K562 (cell line): ENCODE results near the gene MKNK2. TPM values are rescaled to one million over a fixed set of nuclear protein-coding genes. Genes with fewer than 3 reads are reported as not detected.

Experiments
- ATAC-seq: fragments of 200-7000 bp; cut with Tn5 transposase; 3 replicates; pipeline ENCODE4 v1.9.1; 2020; ENCODE audit warnings: moderate library complexity
- BruUV-seq: library from RNA; stranded (reverse); fragments of 400-500 nt; replicated peaks from 2 replicates; lab custom pipeline; 2021; lab: Mats Ljungman, UMichigan
- CTCF ChIA-PET: fragments of 300-600 bp; formaldehyde crosslinking; extraction: SDS; loops from one replicate; lab custom pipeline; 2021; ENCODE audit warnings: low intra/inter-chr PET ratio; lab: Yijun Ruan, JAX
- POLR2A ChIA-PET: fragments of 300-600, 350-650 bp; sonication (Branson Sonifier 250); formaldehyde crosslinking; extraction: SDS; loops from one replicate; lab custom pipeline; 2021; ENCODE audit warnings: antibody characterized with exemption, inconsistent platforms; lab: Yijun Ruan, JAX
- DNase-seq, 4 experiments: peaks; one replicate each; pipeline versions ENCODE4 v3.0.0 to v3.0.0-alpha.2; 2011 to 2018; ENCODE audit warnings: low spot score in 3 of 4, mixed read lengths in 3 of 4; ENCODE audit errors: extremely low read depth in 1 of 4
- FAIRE-seq: peaks from 2 replicates; lab custom pipeline; 2011; peaks lifted over from hg19 to GRCh38; lab: Jason Lieb, UNC
- H2AFZ ChIP-seq: 2 replicates; pipeline ENCODE4 v1.6.0; 2011; ENCODE audit warnings: low read depth, low read length, control low read depth, inconsistent platforms
- H3K27ac ChIP-seq: fragments of 200-600 bp; 3 replicates; pipeline ENCODE4 v1.8.0; 2011; ENCODE audit warnings: low read depth, mild to moderate bottlenecking, control low read depth, inconsistent platforms, low read length, moderate library complexity, mixed read lengths; ENCODE audit errors: extremely low read depth
- H3K27me3 ChIP-seq, 2 experiments: fragments of 300-600 bp in 1 of 2; 2 replicates in 1 of 2; 3 replicates in 1 of 2; pipeline versions ENCODE4 v1.6.0 to v1.8.0; 2011; ENCODE audit warnings: inconsistent platforms in 2 of 2, low read length in 2 of 2, mild to moderate bottlenecking in 1 of 2, mixed read lengths in 1 of 2, moderate library complexity in 1 of 2; ENCODE audit not compliant: control insufficient read depth in 2 of 2, insufficient read depth in 2 of 2
- H3K36me3 ChIP-seq: fragments of 300-600 bp; 3 replicates; pipeline ENCODE4 v1.8.0; 2011; ENCODE audit warnings: mild to moderate bottlenecking, low read length, inconsistent platforms; ENCODE audit not compliant: control insufficient read depth, insufficient read depth
- H3K4me1 ChIP-seq, 2 experiments: fragments of 200-600 bp in 1 of 2; replicated peaks in 1 of 2; 2 replicates in 1 of 2; 3 replicates in 1 of 2; pipeline versions ENCODE4 v1.5.1 to v1.8.0; 2011; ENCODE audit warnings: inconsistent platforms in 2 of 2, low read length in 2 of 2, mild to moderate bottlenecking in 1 of 2, mixed read lengths in 1 of 2, moderate library complexity in 1 of 2; ENCODE audit not compliant: control insufficient read depth in 2 of 2, insufficient read depth in 2 of 2
- H3K4me2 ChIP-seq: 2 replicates; pipeline ENCODE4 v1.6.1; 2011; ENCODE audit warnings: low read length, control low read depth, inconsistent platforms, mixed read lengths; ENCODE audit not compliant: insufficient read depth
- H3K4me3 ChIP-seq: fragments of 200-600 bp; sonication (generic), shearing (Covaris generic); 2 replicates; pipeline ENCODE4 v1.5.1; 2016; ENCODE audit warnings: control low read depth, inconsistent platforms
- H3K79me2 ChIP-seq: fragments of 200-600 bp; 3 replicates; pipeline ENCODE4 v1.8.0; 2011; ENCODE audit warnings: low read length, inconsistent platforms; ENCODE audit not compliant: control insufficient read depth, insufficient read depth
- H3K9ac ChIP-seq, 2 experiments: 2 replicates each; pipeline versions ENCODE4 v1.6.0 to v1.6.1; 2011; ENCODE audit warnings: low read depth in 2 of 2, low read length in 2 of 2, control low read depth in 1 of 2, inconsistent platforms in 1 of 2, mild to moderate bottlenecking in 1 of 2, mixed read lengths in 1 of 2; ENCODE audit not compliant: insufficient read depth in 1 of 2
- H3K9me1 ChIP-seq: one replicate; pipeline ENCODE4 v1.6.0; 2011; ENCODE audit warnings: inconsistent platforms, mild to moderate bottlenecking, low read length, moderate library complexity; ENCODE audit not compliant: control insufficient read depth, insufficient read depth
- H3K9me3 ChIP-seq: replicated peaks from 2 replicates; pipeline ENCODE4 v1.5.1; 2011; ENCODE audit warnings: low read depth, low read length, inconsistent platforms; ENCODE audit not compliant: control insufficient read depth, insufficient read depth
- H4K20me1 ChIP-seq: replicated peaks from 2 replicates; pipeline ENCODE4 v1.6.1; 2011; ENCODE audit warnings: low read length, inconsistent platforms, mixed read lengths; ENCODE audit not compliant: control insufficient read depth, insufficient read depth
- IFI16 ChIP-seq: fragments of 250-450 bp; sonication (Bioruptor Pico); IDR thresholded peaks from 2 replicates; pipeline ENCODE4 v2.1.2; 2022; ENCODE audit warnings: mild to moderate bottlenecking, inconsistent platforms
- MCM5 ChIP-seq: fragments of 450-650 bp; IDR thresholded peaks from 2 replicates; pipeline ENCODE4 v1.6.1; 2016; ENCODE audit warnings: low read depth
- PCBP1 ChIP-seq: fragments of 200-400 bp; formaldehyde crosslinking; IDR thresholded peaks from 2 replicates; pipeline ENCODE4 v1.6.1; 2018; ENCODE audit warnings: mild to moderate bottlenecking, low read depth, low read length; ENCODE audit not compliant: poor library complexity, severe bottlenecking
- ZNF695 ChIP-seq: fragments of 450-650 bp; formaldehyde crosslinking; IDR thresholded peaks from 2 replicates; pipeline ENCODE4 v1.4.0; 2020; ENCODE audit warnings: mild to moderate bottlenecking, moderate library complexity
- WGBS: fragments of 100-300 bp; shearing (Covaris generic); methylation state at CpG from one replicate; pipeline ENCODE4 v1.1.6; 2016; ENCODE audit warnings: low coverage, mixed read lengths; ENCODE audit not compliant: insufficient coverage; ENCODE audit errors: missing lambda C conversion rate; 5-methylcytosine and 5-hydroxymethylcytosine counted together
- in situ Hi-C: fragments of 300-500 bp; cut with MboI; formaldehyde crosslinking; loops from 4 replicates; pipeline ENCODE4 v1.15.0; 2018; ENCODE audit warnings: inconsistent platforms, mixed read lengths
- intact Hi-C: fragments of 100-400 bp; cut with micrococcal nuclease; formaldehyde crosslinking; loops from 2 replicates; pipeline ENCODE4 v1.14.2; 2022
- polyA plus RNA-seq, 8 experiments: library from polyadenylated mRNA; depleted of rRNA in 4 of 8; stranded (reverse) in 5 of 8; unstranded in 3 of 8; fragments of >200 nt; fragmentation: Nextera tagmentation in 2 of 8; fragmentation: Illumina TruSeq in 1 of 8; extraction: Ambion mirVana in 2 of 8; extraction: Trizol in 1 of 8; gene quantifications; 2 replicates each; pipeline versions ENCODE4 v1.2.1 to v1.2.3, GENCODE V29; 2011 to 2014; ENCODE audit warnings: inconsistent platforms in 1 of 8, missing spikeins in 1 of 8
- total RNA-seq, 7 experiments: library from RNA; depleted of rRNA in 6 of 7; stranded (reverse); fragments of >200 nt in 6 of 7; fragmentation: Illumina TruSeq in 2 of 7; extraction: Trizol in 2 of 7; gene quantifications; 2 replicates each; pipeline versions ENCODE4 v1.2.1 to v1.2.3, GENCODE V29; 2011 to 2021; ENCODE audit warnings: low replicate concordance in 1 of 7
- TF ChIP-seq, protein P1 (sequence below): fragments of 450-650 bp; IDR thresholded peaks from 2 replicates; pipeline ENCODE4 v1.7.1; 2018; ENCODE audit warnings: mild to moderate bottlenecking, low read depth; ENCODE audit not compliant: partially characterized antibody
- TF ChIP-seq, protein P2 (sequence below): fragments of 450-650 bp; IDR thresholded peaks from 2 replicates; pipeline ENCODE4 v1.6.1; 2016; ENCODE audit warnings: mild to moderate bottlenecking, moderate library complexity

The MKNK2 gene
- total and polyA plus RNA-seq, 9 of the 15 experiments (the other 6 are each of a cell fraction or from before 2014, with no cell fraction given), result 5.1 to 191 (median 51.9) TPM

DNA sequence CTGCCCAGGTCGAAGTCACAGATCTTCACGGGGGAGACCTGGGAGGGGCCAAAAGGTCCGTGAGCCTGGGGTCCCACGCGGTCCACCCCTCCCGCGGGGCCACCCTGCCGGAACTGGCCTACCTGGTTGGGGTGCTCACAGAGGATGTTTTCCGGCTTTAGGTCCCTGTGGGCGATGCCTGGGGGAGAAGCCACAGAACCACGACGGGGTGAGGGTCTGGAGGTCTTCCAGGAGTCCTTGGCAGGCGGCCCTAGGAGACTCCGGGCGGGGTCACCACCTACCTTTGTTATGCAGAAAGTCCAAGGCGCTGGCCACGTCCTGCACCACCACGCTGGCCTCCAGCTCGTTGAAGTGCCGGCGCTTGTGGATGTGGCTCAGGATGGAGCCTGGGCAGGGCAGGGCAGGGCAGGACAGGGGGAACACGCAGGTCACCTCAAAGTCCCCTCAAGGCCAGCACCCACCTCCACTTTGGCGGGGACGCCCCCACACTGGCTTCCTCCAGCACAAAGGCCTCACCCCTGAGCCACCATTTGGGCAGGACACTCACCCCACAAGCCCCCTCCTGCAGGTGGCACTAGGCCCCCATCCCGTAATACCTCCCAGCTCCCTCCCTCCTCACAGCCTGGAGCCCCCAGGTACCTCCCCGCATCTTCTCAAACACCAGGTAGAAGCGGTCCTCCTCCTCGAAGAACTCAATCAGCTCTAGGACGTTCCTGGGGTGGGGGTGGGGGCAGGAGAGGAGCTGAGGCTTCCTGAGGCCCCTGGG is 8.4 kb downstream of the MKNK2 start:
- BruUV-seq, result no TSS peak
- CTCF ChIA-PET, result no interaction called here
- Histone ChIP-seq H2AFZ (peak overlapping the region; percentile 72), H3K9ac (peak overlapping the region; percentile 70 to 90), H3K9me1 (peaks cover 3% of the 10 kb centered on the region), H3K27ac (peak overlapping the region; percentile 90), H3K4me2 (peak overlapping the region; percentile 75), H4K20me1 (peaks cover 20% of the 10 kb centered on the region; the same call in 1 of the 2 replicates), H3K9me3 (no peaks in the 10 kb centered on the region), H3K4me1 (peaks cover 18 to 90% of the 10 kb centered on the region in 2 experiments), H3K27me3 (no peaks in the 10 kb centered on the region), H3K4me3 (peak overlapping the region; percentile 29; the same call in 1 of the 2 replicates), H3K36me3 (peaks cover 93% of the 10 kb centered on the region; the same call in 2 of the 3 replicates), H3K79me2 (peaks cover 24% of the 10 kb centered on the region)
- DNase-seq (peak in 1 of 4 experiments; percentile 15), FAIRE-seq (peak; percentile 15), ATAC-seq (peak; percentile 0; the same call in 2 of the 3 replicates)
- POLR2A ChIA-PET, result interaction anchor here (0.6 to 2.3 kb wide), 12 partner anchors 8 to 185 kb away, joined by 3 to 18 read pairs (median 5); partner anchors contain the start of gene MOB3A
- 41% methylated on average over 19 of the region's 29 CpGs for WGBS
- in situ Hi-C loops (no loop called here), intact Hi-C loops (no loop called here)
- TF ChIP-seq ZNF695 (CRISPR knock-in tag) (no peak), IFI16 (CRISPR knock-in tag) (no peak), MCM5 (no peak), PCBP1 (peak; percentile 19)
- TF ChIP-seq, protein P1, sequence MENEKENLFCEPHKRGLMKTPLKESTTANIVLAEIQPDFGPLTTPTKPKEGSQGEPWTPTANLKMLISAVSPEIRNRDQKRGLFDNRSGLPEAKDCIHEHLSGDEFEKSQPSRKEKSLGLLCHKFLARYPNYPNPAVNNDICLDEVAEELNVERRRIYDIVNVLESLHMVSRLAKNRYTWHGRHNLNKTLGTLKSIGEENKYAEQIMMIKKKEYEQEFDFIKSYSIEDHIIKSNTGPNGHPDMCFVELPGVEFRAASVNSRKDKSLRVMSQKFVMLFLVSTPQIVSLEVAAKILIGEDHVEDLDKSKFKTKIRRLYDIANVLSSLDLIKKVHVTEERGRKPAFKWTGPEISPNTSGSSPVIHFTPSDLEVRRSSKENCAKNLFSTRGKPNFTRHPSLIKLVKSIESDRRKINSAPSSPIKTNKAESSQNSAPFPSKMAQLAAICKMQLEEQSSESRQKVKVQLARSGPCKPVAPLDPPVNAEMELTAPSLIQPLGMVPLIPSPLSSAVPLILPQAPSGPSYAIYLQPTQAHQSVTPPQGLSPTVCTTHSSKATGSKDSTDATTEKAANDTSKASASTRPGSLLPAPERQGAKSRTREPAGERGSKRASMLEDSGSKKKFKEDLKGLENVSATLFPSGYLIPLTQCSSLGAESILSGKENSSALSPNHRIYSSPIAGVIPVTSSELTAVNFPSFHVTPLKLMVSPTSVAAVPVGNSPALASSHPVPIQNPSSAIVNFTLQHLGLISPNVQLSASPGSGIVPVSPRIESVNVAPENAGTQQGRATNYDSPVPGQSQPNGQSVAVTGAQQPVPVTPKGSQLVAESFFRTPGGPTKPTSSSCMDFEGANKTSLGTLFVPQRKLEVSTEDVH, result no peak
- TF ChIP-seq, protein P2, sequence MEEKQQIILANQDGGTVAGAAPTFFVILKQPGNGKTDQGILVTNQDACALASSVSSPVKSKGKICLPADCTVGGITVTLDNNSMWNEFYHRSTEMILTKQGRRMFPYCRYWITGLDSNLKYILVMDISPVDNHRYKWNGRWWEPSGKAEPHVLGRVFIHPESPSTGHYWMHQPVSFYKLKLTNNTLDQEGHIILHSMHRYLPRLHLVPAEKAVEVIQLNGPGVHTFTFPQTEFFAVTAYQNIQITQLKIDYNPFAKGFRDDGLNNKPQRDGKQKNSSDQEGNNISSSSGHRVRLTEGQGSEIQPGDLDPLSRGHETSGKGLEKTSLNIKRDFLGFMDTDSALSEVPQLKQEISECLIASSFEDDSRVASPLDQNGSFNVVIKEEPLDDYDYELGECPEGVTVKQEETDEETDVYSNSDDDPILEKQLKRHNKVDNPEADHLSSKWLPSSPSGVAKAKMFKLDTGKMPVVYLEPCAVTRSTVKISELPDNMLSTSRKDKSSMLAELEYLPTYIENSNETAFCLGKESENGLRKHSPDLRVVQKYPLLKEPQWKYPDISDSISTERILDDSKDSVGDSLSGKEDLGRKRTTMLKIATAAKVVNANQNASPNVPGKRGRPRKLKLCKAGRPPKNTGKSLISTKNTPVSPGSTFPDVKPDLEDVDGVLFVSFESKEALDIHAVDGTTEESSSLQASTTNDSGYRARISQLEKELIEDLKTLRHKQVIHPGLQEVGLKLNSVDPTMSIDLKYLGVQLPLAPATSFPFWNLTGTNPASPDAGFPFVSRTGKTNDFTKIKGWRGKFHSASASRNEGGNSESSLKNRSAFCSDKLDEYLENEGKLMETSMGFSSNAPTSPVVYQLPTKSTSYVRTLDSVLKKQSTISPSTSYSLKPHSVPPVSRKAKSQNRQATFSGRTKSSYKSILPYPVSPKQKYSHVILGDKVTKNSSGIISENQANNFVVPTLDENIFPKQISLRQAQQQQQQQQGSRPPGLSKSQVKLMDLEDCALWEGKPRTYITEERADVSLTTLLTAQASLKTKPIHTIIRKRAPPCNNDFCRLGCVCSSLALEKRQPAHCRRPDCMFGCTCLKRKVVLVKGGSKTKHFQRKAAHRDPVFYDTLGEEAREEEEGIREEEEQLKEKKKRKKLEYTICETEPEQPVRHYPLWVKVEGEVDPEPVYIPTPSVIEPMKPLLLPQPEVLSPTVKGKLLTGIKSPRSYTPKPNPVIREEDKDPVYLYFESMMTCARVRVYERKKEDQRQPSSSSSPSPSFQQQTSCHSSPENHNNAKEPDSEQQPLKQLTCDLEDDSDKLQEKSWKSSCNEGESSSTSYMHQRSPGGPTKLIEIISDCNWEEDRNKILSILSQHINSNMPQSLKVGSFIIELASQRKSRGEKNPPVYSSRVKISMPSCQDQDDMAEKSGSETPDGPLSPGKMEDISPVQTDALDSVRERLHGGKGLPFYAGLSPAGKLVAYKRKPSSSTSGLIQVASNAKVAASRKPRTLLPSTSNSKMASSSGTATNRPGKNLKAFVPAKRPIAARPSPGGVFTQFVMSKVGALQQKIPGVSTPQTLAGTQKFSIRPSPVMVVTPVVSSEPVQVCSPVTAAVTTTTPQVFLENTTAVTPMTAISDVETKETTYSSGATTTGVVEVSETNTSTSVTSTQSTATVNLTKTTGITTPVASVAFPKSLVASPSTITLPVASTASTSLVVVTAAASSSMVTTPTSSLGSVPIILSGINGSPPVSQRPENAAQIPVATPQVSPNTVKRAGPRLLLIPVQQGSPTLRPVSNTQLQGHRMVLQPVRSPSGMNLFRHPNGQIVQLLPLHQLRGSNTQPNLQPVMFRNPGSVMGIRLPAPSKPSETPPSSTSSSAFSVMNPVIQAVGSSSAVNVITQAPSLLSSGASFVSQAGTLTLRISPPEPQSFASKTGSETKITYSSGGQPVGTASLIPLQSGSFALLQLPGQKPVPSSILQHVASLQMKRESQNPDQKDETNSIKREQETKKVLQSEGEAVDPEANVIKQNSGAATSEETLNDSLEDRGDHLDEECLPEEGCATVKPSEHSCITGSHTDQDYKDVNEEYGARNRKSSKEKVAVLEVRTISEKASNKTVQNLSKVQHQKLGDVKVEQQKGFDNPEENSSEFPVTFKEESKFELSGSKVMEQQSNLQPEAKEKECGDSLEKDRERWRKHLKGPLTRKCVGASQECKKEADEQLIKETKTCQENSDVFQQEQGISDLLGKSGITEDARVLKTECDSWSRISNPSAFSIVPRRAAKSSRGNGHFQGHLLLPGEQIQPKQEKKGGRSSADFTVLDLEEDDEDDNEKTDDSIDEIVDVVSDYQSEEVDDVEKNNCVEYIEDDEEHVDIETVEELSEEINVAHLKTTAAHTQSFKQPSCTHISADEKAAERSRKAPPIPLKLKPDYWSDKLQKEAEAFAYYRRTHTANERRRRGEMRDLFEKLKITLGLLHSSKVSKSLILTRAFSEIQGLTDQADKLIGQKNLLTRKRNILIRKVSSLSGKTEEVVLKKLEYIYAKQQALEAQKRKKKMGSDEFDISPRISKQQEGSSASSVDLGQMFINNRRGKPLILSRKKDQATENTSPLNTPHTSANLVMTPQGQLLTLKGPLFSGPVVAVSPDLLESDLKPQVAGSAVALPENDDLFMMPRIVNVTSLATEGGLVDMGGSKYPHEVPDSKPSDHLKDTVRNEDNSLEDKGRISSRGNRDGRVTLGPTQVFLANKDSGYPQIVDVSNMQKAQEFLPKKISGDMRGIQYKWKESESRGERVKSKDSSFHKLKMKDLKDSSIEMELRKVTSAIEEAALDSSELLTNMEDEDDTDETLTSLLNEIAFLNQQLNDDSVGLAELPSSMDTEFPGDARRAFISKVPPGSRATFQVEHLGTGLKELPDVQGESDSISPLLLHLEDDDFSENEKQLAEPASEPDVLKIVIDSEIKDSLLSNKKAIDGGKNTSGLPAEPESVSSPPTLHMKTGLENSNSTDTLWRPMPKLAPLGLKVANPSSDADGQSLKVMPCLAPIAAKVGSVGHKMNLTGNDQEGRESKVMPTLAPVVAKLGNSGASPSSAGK, result peak; percentile 68; the same call in 1 of the 2 replicates
